ENCODE results near the gene MAPK6.
"Not testable (repeated sequence)": the region's sequence is repeated elsewhere in the genome, so short reads cannot be mapped to it uniquely, and the experiment has no call there.

Gene MAPK6

DNA sequence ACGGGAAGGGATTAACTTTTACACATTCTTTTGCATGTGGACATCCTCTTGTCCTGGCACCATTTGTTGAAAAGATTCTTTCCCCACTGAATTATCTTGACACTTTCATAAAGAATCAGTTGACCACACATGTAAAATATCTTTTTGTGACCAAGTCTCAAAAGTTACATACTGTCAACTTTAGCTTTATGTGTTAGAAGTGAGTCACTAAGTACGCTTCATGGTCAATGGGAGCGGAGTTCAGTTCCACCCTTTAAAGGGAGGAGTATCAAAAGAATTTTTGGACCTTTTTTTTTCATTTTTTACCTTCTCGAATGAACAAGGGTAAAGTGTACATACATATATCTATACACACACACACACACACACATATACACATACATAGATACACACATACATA, 35.4 kb downstream of the MAPK6 start:
- TF ChIP-seq, protein P1, sequence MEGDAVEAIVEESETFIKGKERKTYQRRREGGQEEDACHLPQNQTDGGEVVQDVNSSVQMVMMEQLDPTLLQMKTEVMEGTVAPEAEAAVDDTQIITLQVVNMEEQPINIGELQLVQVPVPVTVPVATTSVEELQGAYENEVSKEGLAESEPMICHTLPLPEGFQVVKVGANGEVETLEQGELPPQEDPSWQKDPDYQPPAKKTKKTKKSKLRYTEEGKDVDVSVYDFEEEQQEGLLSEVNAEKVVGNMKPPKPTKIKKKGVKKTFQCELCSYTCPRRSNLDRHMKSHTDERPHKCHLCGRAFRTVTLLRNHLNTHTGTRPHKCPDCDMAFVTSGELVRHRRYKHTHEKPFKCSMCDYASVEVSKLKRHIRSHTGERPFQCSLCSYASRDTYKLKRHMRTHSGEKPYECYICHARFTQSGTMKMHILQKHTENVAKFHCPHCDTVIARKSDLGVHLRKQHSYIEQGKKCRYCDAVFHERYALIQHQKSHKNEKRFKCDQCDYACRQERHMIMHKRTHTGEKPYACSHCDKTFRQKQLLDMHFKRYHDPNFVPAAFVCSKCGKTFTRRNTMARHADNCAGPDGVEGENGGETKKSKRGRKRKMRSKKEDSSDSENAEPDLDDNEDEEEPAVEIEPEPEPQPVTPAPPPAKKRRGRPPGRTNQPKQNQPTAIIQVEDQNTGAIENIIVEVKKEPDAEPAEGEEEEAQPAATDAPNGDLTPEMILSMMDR (conservative IDR thresholded peaks at IDR 0.05), result no peak

DNA sequence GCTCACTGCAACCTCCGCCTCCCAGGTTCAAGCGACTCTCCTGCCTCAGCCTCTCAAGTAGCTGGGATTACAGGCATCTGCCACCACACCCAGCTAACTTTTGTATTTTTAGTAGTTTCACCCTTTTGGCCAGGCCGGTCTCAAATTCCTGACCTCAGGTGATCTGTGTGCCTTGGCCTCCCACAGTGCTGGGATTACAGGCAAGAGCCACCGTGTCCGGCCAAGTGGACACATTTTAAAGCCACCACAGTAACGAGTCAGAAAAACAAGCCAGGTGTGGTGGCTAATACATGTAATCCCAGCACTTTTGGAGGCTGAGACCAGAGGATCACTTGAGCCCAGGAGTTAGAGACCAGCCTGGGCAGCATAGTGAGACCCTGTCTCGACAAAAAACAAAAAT, 35.8 kb downstream of the MAPK6 start:
- H3K27ac ChIP-seq, result not testable (repeated sequence)

More for the DNA sequence above, 35.4 kb downstream of the MAPK6 start:
- H3K27ac ChIP-seq, result no peak overlapping the region

DNA sequence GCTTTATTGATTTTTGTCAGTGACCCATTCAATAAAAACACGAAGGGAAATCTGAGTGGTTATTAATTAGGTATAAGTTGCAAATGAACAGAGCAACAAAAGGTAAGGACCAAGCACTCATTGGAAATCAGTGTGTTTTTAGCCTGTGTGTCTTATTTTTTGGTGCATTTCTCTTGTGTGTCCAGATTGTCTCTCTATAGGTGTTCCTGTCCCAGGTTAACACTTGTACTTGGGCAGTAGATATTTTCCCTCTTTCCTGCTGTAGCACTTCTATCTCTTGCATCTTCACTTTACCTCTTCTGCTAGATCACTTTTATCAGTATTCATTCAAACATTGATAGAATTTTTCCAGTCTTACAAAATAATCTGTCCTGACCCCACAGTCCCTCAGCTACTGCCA, 37.0 kb downstream of the MAPK6 start:
- TF ChIP-seq, protein P1 (conservative IDR thresholded peaks at IDR 0.05), result no peak
- H3K27ac ChIP-seq, result no peak overlapping the region

DNA sequence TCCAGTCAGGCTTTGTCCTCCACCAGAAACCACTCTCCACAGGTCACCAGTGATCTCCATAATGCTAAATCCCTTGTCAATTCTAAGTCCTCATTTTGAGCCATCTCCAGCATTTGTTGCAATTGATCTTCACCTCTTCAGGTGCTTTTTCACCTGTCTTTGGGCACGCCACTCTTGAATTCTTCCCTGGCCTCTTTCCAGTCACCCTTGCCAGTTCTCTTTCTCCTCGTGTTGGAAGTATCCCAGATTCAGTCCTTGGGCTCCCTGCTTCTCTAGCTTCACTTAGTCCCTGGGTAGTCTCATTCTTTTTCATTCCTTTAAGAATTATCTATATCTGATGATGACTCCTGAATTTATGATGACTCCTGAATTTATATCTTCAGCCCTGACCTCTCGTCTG, 37.5 kb downstream of the MAPK6 start:
- TF ChIP-seq, protein P1 (conservative IDR thresholded peaks at IDR 0.05), result no peak
- no peak overlapping the region for H3K27ac ChIP-seq

DNA sequence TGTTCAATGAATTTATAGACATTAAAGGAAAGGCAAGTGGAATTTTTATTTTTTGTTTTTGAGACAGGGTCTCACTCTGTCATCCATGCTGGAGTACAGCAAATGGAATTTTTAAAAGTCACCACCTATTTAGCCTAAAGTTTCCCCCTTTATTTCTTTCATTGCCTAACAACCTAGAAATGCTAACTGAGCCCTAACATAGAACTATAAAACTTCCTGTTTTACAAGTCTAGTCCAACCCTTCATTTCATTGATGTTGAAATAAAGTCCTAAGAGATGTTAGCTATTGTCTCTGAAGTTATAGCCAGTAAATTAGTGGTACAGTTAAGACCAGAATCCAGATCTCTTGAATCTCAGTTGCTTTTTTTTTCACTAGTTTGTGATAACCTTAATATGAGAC, 39.0 kb downstream of the MAPK6 start:
- TF ChIP-seq, protein P1 (conservative IDR thresholded peaks at IDR 0.05), result no peak
- H3K27ac ChIP-seq, result no peak overlapping the region

DNA sequence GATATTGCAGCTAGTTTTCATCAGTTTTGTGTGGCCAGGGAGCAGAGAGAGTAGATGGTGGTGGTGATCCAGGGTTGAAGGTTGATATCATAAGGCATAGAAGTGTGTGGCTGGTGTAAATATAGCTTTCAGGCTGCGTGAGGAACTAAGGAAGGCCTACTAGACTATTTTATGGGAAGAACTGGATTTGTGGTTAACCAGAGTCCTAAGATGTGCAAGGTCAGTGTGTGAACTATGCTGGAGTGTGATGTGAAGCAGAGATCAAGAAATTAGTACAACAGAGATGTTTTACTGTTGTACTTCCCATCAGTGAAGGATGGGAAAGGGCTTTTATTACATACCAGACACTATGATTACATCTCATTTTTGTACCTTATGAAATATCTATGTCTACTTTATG, 41.5 kb downstream of the MAPK6 start:
- TF ChIP-seq, protein P1 (conservative IDR thresholded peaks at IDR 0.05), result no peak

DNA sequence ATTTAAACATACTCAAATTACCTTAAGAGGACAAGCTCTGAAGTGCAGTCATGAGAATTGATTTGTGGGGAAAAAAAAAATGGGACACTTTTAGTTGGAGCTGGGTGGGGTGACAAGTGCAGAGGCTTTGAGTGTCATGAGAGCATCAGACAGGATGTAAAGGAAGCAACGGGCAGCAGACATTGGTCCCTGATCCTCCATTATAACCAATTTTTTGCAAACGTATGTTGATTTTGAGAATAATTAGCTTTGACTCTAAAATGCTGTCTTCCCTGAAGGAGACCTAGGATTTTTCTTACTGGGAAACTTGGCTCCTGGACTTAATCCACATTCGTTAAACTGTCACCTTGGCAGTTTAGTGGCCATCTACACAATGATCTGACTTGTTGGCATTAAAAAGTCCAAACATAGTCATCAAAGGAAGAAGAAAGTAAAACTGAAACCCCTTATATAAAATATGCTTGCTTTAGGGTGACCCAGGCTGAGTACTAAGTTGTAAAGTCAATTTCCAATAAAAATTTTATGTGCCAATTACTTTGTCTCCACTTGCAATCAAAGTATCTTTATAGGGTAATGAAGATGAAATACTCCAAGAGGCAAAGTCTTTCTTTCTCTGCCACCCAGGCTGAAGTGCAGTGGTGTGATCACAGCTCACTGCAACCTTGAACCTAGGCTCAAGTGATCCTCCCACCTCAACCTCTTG, 48.0 kb downstream of the MAPK6 start:
- no peak overlapping the region for H3K27ac ChIP-seq
- TF ChIP-seq, protein P1 (conservative IDR thresholded peaks at IDR 0.05), result no peak

More for the DNA sequence above, 41.5 kb downstream of the MAPK6 start:
- no peak overlapping the region for H3K27ac ChIP-seq

DNA sequence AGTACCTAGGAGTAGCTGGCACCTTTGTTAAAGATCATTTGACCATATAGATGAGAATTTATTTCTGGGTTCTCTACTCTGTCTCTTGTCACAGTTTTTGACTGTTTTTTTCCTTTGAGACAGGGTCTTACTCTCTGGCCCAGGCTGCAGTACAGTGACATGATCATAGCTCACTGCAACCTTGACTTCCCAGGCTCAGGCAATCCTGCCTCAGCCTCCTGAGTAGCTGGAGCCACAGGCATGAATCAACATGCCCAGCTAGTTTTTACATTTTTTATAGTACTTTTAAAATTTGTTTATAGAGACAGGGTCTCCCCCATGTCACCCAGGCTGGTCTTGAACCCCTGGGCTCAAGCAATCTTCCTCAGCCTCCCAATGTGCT, 48.5 kb downstream of the MAPK6 start:
- TF ChIP-seq, protein P1 (conservative IDR thresholded peaks at IDR 0.05), result no peak
- no peak overlapping the region for H3K27ac ChIP-seq

Data from VCaP (cell line).